Bronchial epithelial cell (primary cell): ENCODE measurements around the gene PMP22. TPM values are rescaled to one million over a fixed set of nuclear protein-coding genes. Genes with fewer than 3 reads are reported as not detected.
"Not testable (repeated sequence)": the region's sequence is repeated elsewhere in the genome, so short reads cannot be mapped to it uniquely, and the experiment has no call there.

Experiments used
- DNase-seq: peaks from one replicate; pipeline ENCODE4 v3.0.0-alpha.2; 2010; ENCODE audit warnings: low read depth
- FAIRE-seq: peaks from 2 replicates; lab custom pipeline; 2011; peaks lifted over from hg19 to GRCh38; lab: Jason Lieb, UNC
- H3K27me3 ChIP-seq: 2 replicates; pipeline ENCODE4 v1.5.1; 2011; ENCODE audit warnings: low read length; ENCODE audit not compliant: control insufficient read depth, insufficient read depth
- H3K36me3 ChIP-seq: 2 replicates; pipeline ENCODE4 v1.5.1; 2011; ENCODE audit warnings: low read length; ENCODE audit not compliant: control insufficient read depth, insufficient read depth
- H3K4me3 ChIP-seq: 2 replicates; pipeline ENCODE4 v1.5.1; 2011; ENCODE audit warnings: mild to moderate bottlenecking, low read depth, low read length, control low read depth
- total RNA-seq: library from RNA; depleted of rRNA; stranded (reverse); fragments of >200 nt; gene quantifications from 2 replicates; pipeline ENCODE4 v1.2.1, GENCODE V29; 2014
- TF ChIP-seq, protein P1 (sequence below): IDR thresholded peaks from 2 replicates; pipeline ENCODE4 v1.5.1; 2011; ENCODE audit warnings: mild to moderate bottlenecking, moderate library complexity, low read length, control low read depth, inconsistent platforms; ENCODE audit not compliant: insufficient read depth, severe bottlenecking

The PMP22 gene
- total RNA-seq, 1 donor from 2014 or later: 2.6 TPM

DNA sequence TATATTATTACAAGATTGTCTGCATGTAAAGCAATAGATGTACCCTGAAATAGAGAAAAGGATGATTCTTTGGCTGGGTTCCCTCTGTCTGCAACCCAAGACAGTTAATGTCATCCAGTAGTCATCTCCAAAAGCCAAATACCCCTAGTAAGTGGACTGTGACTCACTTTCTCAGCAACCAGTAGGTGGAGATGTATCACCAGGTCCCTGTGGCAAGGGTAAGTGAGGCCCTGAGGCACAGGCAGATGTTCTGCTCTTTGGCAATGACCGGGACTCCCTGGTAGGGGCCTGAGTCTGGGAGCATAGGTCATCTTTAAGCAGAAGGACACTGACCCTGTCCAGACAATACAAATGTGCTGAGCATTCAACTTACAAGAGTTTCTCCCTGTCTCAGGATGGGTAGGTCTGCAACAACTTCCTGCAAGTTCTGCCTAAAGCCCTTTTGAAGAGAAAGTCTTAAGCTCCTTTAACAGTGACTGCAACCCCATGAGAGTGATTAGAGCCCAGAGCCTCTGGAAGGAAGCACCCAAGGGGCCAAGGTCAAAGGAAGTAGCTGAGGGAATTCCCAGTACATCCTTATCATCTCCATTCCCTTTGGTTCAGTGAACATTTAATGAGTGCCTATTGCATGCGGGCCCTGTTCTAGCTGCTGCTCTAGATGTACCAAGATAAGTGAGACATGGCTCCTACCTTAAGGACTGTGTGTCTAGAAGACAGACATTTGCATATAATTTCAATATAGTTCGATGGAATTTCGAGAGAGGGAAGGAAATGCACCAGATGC is 31.9 kb downstream of the PMP22 start:
- H3K4me3 ChIP-seq: no peak overlapping the region
- TF ChIP-seq, protein P1, sequence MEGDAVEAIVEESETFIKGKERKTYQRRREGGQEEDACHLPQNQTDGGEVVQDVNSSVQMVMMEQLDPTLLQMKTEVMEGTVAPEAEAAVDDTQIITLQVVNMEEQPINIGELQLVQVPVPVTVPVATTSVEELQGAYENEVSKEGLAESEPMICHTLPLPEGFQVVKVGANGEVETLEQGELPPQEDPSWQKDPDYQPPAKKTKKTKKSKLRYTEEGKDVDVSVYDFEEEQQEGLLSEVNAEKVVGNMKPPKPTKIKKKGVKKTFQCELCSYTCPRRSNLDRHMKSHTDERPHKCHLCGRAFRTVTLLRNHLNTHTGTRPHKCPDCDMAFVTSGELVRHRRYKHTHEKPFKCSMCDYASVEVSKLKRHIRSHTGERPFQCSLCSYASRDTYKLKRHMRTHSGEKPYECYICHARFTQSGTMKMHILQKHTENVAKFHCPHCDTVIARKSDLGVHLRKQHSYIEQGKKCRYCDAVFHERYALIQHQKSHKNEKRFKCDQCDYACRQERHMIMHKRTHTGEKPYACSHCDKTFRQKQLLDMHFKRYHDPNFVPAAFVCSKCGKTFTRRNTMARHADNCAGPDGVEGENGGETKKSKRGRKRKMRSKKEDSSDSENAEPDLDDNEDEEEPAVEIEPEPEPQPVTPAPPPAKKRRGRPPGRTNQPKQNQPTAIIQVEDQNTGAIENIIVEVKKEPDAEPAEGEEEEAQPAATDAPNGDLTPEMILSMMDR: peak; percentile 1
- no peaks in the 10 kb centered on the region for H3K27me3 ChIP-seq
- FAIRE-seq (peak; percentile 76), DNase-seq (peak; percentile 50)
- no peaks in the 10 kb centered on the region for H3K36me3 ChIP-seq

DNA sequence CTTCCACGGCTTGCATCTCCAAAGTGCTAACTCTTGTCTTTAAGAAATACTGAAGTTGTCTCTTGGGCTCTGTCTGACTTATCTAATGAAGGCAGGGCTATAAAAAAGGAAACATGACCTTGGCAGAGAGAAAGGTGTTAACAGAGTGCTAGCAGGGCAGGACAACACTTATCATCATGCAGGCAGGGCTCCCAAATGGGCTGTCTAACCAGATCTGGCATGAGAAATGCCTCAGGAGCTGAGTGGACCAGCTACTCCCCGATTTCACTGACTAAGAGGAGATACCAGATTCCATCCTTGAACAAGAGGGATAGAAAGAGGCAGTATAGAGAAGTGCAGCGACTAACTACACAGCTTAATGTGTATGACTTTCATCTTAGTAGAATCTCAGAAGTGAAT is 32.6 kb downstream of the PMP22 start:
- DNase-seq (peak; percentile 2), FAIRE-seq (no peak)
- Histone ChIP-seq H3K4me3 (no peak overlapping the region), H3K36me3 (no peaks in the 10 kb centered on the region), H3K27me3 (no peaks in the 10 kb centered on the region)
- TF ChIP-seq, protein P1: no peak

DNA sequence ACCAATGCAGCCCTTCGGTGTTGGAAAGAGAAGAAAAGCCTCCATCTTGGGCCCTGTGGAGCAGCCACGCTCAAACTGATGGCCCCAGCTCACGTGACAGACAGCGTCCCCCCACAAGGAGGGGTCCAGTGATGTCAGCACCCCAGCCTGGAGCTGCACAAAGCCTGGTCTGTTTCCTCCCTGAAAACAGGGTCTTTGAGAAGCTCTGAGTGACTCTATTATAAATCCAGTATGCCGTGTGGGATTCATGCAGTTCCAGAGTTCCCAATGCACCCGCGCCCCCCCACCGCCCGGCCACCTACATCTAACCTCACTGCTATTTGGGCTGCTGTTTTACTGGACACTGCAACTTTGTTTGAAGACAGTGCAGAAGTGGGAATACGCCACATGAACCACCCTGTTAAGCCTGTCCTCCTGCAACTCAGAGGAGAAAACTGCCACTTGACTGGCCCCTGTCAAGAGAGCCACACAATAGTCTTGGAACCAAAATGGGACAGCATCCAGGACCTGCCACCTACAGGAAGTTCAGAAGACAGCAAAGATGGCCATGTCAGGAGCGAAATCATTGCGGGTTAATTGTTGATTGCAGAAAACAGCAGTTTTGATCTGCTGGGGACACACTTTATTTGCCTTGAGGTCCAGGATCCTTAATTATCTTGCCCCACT is 33.1 kb downstream of the PMP22 start:
- TF ChIP-seq, protein P1: no peak
- DNase-seq (no peak), FAIRE-seq (no peak)
- no peak overlapping the region for H3K4me3 ChIP-seq
- no peaks in the 10 kb centered on the region for H3K27me3 ChIP-seq
- H3K36me3 ChIP-seq: no peaks in the 10 kb centered on the region

DNA sequence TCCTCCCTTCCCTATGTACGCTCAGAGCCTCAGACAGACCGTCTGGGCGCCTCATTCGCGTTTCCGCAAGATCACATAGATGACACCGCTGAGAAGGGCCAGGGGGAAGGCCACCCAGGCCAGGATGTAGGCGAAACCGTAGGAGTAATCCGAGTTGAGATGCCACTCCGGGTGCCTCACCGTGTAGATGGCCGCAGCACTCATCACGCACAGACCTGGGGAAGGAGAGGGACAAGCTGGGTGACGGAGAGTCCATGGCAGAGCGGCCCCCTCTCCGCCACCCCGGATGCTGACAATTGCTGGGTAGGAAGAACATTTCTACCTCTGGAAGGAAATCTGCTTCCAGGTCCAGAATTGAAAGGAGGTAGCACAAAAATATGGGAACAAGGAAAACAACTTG is 34.3 kb downstream of the PMP22 start:
- FAIRE-seq (no peak), DNase-seq (no peak)
- H3K36me3 ChIP-seq: no peaks in the 10 kb centered on the region
- no peak overlapping the region for H3K4me3 ChIP-seq
- no peaks in the 10 kb centered on the region for H3K27me3 ChIP-seq
- TF ChIP-seq, protein P1: no peak

DNA sequence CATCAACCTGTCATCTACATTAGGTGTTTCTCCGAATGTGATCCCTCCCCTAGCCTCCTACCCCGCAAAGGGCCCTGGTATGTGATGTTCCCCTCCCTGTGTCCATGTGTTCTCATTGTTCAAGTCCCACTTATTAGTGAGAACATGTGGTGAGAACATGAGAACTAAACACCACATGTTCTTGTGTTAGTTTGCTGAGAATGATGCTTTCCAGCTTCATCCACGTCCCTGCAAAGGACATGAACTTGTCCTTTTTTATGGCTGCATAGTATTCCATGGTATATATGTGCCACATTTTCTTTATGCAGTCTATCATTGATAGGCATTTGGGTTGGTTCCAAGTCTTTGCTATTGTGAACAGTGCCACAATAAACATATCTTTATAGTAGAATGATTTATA is 43.3 kb downstream of the PMP22 start:
- not testable (repeated sequence) for H3K4me3 ChIP-seq, FAIRE-seq, H3K27me3 ChIP-seq, H3K36me3 ChIP-seq, DNase-seq

DNA sequence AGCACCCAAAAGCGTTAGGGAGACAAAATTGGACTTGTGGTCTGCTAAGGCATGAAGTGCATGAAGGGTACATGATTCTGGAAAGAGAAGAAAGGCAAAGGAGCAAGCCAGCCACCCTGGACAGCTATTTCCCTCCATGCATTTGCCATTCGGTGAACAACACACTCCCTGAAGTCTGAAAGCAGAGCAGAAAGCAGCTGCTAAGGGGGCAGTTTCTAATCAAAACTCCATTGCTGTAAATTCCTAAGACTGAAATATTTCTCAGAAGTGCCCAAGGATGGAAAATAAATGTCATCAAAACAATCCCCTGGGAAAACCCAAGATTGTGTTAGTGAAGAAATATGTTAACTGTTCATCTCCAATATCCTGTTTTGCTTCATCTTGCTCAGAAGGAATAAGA is 44.3 kb downstream of the PMP22 start:
- FAIRE-seq: no peak
- Histone ChIP-seq H3K36me3 (no peaks in the 10 kb centered on the region), H3K27me3 (no peaks in the 10 kb centered on the region), H3K4me3 (no peak overlapping the region)
- DNase-seq: no peak
- TF ChIP-seq, protein P1: no peak
